Measurements from ENCODE around the gene ALMS1.
"Not testable (repeated sequence)": the region's sequence is repeated elsewhere in the genome, so short reads cannot be mapped to it uniquely, and the experiment has no call there.

The ALMS1 gene

GRCh38 chr2:73530773-73531172 is 145.1 kb downstream of the ALMS1 start:
- DNase-seq = not testable (repeated sequence)

GRCh38 chr2:73532381-73532780 is 146.7 kb downstream of the ALMS1 start:
- DNase-seq = no peak

DNA sequence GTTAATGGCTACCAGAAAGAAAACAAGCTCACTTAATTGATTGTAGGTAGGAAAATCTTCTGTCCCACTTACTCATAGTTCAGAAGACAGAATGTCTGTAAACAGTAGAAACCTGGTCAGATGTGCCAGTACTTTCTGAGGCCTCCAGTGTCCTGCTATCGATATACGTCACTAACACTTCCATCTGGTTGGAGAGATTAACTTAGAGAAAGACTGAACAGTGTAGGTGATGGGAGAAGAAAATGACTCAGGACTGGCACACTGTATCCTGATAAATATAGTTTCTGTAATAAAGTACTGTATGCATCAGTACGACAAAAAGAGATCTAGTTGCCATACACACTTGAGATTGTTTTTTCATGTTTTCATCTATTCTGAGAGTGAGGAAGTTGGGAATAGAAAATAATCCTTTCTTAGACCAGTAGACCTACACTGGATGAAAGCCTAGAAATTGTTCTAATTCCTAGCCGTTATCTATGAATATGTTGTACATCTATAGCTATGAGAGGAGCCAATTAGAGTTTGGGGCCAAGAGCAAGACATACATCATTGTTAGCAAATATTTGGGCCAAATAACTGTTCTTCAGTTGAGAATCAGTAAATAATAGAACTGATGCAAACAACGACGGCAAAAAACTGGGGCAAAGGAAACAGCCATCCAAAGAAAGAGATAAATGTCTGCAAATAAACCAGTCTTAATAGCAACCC is 150.7 kb downstream of the ALMS1 start:
- DNase-seq = no peak

GRCh38 chr2:73560875-73561274 is 175.2 kb downstream of the ALMS1 start:
- DNase-seq = not testable (repeated sequence)

- DNase-seq = no peak
These were observed 175.8 kb downstream of the ALMS1 start for GRCh38 chr2:73561422-73561821.

DNA sequence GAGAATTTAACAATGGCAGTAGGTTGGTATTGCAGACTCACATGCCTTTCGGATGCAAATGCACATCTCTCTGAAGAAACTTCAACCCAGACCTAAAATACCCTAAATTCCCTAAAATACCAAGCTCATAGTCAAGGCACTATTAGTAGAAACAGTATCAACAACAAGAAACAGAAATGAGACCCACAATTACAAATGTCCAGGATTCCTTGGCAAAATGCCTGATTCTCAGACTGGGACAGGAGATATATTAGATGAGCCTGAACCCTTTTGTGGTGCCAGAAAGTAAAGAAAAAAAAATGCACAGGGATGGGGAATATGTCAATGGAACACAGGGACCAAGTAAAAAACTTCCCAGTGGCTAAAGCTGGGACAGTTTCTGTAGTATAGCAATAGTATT is 179.3 kb downstream of the ALMS1 start:
- DNase-seq = no peak

- DNase-seq = no peak
These were observed 180.7 kb downstream of the ALMS1 start for GRCh38 chr2:73566288-73566878.

DNA sequence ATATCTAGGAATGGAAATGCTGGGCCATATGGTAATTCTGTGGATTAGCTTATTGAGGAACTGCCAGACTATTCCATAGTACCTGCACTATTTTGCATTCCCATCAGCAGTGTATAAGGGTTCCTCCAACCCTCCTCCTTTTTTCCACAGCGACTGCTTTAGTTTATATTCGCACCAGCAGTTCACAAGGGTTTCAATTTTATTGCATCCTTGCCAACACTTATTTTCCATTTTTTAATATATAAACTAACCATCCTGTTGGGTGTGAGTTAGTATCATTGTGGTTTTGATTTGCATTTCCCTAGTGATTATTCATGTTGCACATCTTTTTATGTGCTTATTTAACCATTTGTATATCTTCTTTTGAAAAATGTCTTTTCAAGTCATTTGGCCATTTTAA is 189.6 kb downstream of the ALMS1 start:
- no peak for DNase-seq

- DNase-seq = no peak
These were observed 196.7 kb downstream of the ALMS1 start for GRCh38 chr2:73582364-73582763.

- no peak for DNase-seq
These were observed 202.5 kb downstream of the ALMS1 start for GRCh38 chr2:73588177-73588576.

DNA sequence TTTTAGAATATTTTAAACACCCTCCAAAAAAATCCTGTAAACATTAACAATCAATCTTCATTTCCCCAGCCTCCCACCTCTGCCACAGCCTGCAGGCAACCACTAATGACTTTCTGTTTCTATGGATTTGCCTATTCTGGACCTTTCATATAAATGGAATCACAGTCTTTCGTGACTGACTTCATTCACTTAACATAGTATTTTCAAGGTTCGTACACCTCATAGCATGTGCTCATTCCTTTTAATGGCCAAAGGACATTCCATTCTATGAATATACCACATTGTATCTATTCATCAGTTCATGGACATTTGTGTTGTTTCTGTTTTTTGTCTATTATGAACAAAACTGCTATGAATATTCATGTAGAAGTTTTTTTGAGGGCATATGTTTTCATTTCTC is 208.0 kb downstream of the ALMS1 start:
- no peak for DNase-seq

DNA sequence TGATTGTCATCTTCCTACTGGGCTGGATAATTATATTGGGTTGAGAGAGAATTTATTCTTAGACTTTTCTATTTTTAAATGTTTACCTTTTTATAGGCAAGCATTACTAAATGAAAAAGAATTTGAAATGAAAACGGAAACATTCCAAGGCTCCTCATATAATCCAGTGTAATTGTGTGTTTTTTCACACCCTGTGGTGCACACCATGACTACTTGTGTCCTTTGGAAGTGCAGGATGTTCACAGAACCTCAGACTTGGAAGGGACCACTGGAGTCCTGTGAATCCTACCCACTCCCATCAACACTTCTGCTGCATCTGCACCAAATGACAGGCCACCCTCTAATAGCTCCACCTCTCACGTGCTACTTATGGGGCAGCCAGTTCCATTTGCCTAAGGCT is 208.6 kb downstream of the ALMS1 start:
- DNase-seq = no peak

DNA sequence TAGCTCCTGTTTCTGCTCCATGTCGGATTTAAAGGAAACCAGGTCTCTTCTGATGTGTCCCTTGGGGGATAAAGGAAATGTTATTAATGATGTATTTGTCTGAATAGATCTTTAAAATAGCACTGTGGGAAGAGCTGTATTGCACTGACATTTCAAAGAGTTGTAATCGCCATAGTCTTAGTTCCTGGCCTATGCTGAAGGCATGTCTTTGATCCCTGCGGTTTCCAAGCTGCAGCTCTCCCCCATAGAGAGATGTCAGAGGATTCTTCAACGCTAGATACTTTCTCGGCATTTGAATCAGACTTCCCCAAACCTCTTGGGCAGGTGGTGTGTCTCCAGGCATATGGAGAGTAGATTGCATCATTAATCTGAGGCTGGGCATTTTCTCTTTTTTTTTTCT is 216.1 kb downstream of the ALMS1 start:
- no peak for DNase-seq

DNA sequence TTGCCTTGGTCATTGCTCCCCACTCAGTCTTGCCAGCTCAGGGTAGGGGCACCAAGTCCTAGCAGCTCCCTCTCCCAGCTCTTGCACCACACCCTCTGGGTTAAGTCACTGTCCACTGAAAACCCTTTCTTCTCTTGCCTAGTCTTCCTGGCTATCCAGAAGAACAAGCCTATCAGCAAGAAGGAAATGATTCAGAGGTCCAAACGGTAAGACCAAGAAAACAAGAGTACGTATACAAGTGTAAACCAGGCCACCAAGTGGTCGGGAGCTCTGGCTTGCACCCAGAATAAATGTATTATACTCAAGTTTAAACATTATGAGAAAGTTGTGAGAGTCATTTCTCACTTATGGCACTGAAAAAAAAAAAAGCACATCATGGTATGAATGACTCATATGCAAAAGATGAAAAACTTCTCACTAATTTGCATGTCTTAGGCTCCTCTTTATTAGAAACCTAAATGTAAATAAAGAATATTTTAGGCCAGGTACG is 217.5 kb downstream of the ALMS1 start:
- not testable (repeated sequence) for DNase-seq

DNA sequence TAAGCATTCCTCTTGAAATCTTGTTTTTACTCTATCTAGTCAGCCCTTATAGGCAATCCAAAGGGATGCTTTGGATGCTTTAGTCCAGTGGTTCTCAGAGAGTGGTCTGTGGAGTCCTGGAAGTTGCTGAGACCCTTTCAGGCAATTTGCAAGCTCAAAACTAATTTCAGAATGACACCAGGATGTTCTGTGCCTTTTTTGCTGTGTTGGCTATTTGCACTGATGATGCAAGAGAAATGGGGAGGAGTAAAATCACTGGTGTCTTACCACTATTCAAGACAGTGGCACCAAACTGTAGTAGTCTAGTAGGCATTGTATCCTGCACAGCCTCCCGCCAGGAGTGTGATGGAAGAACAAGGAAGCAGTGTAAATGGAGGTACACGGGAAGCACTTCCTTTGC is 219.0 kb downstream of the ALMS1 start:
- not testable (repeated sequence) for DNase-seq

DNA sequence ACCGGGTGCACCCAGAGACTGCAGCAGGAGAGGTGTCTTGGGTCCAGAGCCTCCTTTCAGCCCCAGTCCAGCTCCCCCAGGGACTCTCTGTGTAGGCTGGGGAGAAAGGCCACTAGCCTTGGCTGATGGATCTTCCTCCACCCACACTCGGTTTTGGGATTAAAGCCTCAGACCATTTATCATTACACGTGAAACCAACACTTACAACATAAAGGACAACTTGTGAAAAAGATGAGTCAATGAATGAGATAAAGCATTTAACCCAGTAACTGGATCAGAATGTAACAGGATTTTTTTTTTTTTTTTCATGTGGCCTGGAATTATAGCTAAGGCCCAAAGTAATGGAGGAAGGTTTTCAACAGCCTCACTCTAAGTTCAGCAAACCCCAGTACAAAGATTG is 224.5 kb downstream of the ALMS1 start:
- no peak for DNase-seq

DNA sequence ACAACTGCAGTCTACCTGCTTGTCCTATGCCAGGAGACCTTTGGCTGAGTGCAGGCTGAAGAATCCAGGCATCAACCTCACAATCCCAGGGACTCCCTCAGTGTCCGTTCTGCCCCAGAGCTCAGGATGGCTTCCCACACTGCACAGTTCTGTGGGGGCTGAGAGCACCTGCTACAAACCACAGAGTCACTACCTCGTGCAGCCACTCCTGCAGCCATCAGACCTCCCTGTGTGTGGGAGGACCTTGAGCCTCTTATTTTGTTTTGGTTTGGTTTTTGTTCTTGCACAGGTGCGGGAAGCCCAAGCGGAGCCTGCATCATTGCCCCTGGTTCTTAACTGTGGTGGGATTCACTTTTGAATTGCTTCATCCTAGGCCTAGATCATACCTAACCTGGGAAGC is 225.6 kb downstream of the ALMS1 start:
- DNase-seq = no peak

- no peak for DNase-seq
These were observed 226.2 kb downstream of the ALMS1 start for GRCh38 chr2:73611867-73612266.

DNA sequence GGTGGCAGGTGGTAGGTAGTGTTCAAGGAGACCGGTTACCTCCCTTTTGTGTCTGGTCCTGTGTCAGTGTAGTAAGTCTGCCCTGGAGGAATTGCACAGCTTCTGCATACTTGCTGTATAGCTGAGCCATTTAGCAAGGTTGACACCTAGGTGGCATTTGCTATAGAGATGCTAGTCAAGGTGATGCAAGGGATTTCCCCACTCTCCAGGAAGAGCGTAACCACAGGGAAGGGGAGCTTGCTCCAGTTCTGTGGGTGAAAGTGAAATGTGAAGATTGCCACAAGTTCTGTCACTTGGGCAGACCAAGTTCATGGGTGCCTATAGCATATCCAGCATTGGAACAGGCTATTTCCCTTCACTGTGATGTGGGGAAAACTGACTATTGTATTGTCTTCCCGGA is 228.5 kb downstream of the ALMS1 start:
- DNase-seq = no peak

GRCh38 chr2:73614997-73615396 is 229.4 kb downstream of the ALMS1 start:
- DNase-seq = no peak

GRCh38 chr2:73619925-73620324 is 234.3 kb downstream of the ALMS1 start:
- not testable (repeated sequence) for DNase-seq

DNA sequence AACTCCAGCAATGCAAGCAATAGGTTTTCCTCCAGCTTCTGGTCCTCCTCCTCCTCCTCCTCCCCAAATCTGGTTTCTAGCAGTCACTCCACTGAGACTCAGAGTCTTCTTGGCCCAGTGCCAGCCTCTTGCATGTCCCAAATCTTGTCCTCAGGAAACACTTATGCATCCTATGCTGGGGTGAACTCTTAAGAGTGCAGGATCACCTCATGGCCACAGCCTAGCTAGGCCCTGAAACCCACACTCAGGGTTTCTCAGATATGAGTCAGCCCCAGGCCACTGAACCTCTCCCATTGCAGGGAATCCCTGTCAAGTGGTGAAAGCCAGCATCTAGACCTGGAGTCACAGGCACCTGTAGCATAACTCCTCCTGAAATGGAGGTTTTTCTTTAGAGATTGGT is 238.4 kb downstream of the ALMS1 start:
- not testable (repeated sequence) for DNase-seq

DNA sequence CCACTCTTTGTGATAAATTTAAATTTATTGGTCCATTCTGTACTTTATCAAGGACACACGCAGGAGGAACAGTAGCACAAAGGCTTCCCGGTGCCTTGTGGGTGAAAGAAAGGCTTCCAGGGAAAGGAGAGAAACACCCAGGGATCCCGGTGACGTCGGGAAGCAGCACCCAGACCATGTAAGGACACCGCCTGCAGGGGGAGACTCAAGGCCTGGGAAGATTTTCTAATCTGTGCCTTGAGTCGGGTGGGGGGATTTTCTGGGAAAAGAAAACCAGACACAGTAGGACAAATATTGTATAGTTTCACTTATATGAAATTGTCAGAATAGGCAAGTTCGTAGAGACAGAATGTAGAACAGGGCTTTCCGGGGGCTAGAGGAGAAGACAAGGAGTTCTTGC is 239.0 kb downstream of the ALMS1 start:
- not testable (repeated sequence) for DNase-seq

DNA sequence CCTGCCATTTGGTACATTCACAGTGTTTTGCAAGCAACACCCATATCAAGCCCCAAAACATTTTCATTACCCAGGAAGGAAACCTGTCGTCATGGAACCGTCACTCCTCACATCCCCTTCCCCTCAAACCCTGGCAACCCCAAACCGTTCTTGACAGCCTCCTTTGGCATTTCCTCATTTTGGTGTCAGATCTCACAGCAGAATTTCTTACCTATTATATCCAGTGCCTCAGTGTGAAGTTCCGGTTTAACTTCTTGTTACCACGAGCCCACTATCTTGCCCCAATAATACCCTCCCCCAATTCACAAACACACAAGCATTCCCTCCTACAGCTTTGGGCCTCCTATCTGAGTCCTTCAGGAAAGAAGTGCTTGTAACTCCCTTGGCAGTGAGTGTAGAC is 240.6 kb downstream of the ALMS1 start:
- not testable (repeated sequence) for DNase-seq

DNA sequence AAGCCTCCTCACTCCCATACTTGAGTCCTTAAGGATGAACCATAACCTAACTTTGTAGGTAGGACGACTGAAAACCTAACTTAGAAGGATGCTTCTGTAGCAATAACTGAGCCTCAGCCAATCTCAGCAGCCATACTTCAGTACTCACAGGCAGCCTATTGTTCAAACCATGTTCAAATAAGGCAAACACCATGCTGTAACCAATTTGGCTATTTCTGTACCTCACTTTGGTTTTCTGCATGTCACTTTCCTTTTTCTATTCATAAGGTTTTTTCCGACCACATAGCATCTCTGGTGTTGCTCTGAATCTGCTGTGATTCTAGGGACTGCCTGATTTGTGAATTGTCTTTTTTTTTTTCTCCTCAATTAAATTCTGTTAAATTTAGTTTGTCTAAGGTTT is 242.9 kb downstream of the ALMS1 start:
- DNase-seq = not testable (repeated sequence)

All from CD4-positive, alpha-beta T cell treated with Interleukin-12 subunit alpha and Interleukin-12 subunit beta, for 1 hour (primary cell).